K562 (cell line): ENCODE data around the gene PAQR6. TPM values are rescaled to one million over a fixed set of nuclear protein-coding genes. Genes with fewer than 3 reads are reported as not detected.

Source experiments
- ATAC-seq: fragments of 200-7000 bp; cut with Tn5 transposase; 3 replicates; pipeline ENCODE4 v1.9.1; 2020; ENCODE audit warnings: moderate library complexity
- BruUV-seq: library from RNA; stranded (reverse); fragments of 400-500 nt; replicated peaks from 2 replicates; lab custom pipeline; 2021; lab: Mats Ljungman, UMichigan
- CTCF ChIA-PET: fragments of 300-600 bp; formaldehyde crosslinking; extraction: SDS; loops from one replicate; lab custom pipeline; 2021; ENCODE audit warnings: low intra/inter-chr PET ratio; lab: Yijun Ruan, JAX
- POLR2A ChIA-PET: fragments of 300-600, 350-650 bp; sonication (Branson Sonifier 250); formaldehyde crosslinking; extraction: SDS; loops from one replicate; lab custom pipeline; 2021; ENCODE audit warnings: antibody characterized with exemption, inconsistent platforms; lab: Yijun Ruan, JAX
- DNase-seq, 4 experiments: peaks; one replicate each; pipeline versions ENCODE4 v3.0.0 to v3.0.0-alpha.2; 2011 to 2018; ENCODE audit warnings: low spot score in 3 of 4, mixed read lengths in 3 of 4; ENCODE audit errors: extremely low read depth in 1 of 4
- FAIRE-seq: peaks from 2 replicates; lab custom pipeline; 2011; peaks lifted over from hg19 to GRCh38; lab: Jason Lieb, UNC
- H2AFZ ChIP-seq: 2 replicates; pipeline ENCODE4 v1.6.0; 2011; ENCODE audit warnings: low read depth, low read length, control low read depth, inconsistent platforms
- H3K27ac ChIP-seq: fragments of 200-600 bp; 3 replicates; pipeline ENCODE4 v1.8.0; 2011; ENCODE audit warnings: low read depth, mild to moderate bottlenecking, control low read depth, inconsistent platforms, low read length, moderate library complexity, mixed read lengths; ENCODE audit errors: extremely low read depth
- H3K27me3 ChIP-seq, 2 experiments: fragments of 300-600 bp in 1 of 2; 2 replicates in 1 of 2; 3 replicates in 1 of 2; pipeline versions ENCODE4 v1.6.0 to v1.8.0; 2011; ENCODE audit warnings: inconsistent platforms in 2 of 2, low read length in 2 of 2, mild to moderate bottlenecking in 1 of 2, mixed read lengths in 1 of 2, moderate library complexity in 1 of 2; ENCODE audit not compliant: control insufficient read depth in 2 of 2, insufficient read depth in 2 of 2
- H3K36me3 ChIP-seq: fragments of 300-600 bp; 3 replicates; pipeline ENCODE4 v1.8.0; 2011; ENCODE audit warnings: mild to moderate bottlenecking, low read length, inconsistent platforms; ENCODE audit not compliant: control insufficient read depth, insufficient read depth
- H3K4me1 ChIP-seq, 2 experiments: fragments of 200-600 bp in 1 of 2; replicated peaks in 1 of 2; 2 replicates in 1 of 2; 3 replicates in 1 of 2; pipeline versions ENCODE4 v1.5.1 to v1.8.0; 2011; ENCODE audit warnings: inconsistent platforms in 2 of 2, low read length in 2 of 2, mild to moderate bottlenecking in 1 of 2, mixed read lengths in 1 of 2, moderate library complexity in 1 of 2; ENCODE audit not compliant: control insufficient read depth in 2 of 2, insufficient read depth in 2 of 2
- H3K4me2 ChIP-seq: 2 replicates; pipeline ENCODE4 v1.6.1; 2011; ENCODE audit warnings: low read length, control low read depth, inconsistent platforms, mixed read lengths; ENCODE audit not compliant: insufficient read depth
- H3K4me3 ChIP-seq: fragments of 200-600 bp; sonication (generic), shearing (Covaris generic); 2 replicates; pipeline ENCODE4 v1.5.1; 2016; ENCODE audit warnings: control low read depth, inconsistent platforms
- H3K79me2 ChIP-seq: fragments of 200-600 bp; 3 replicates; pipeline ENCODE4 v1.8.0; 2011; ENCODE audit warnings: low read length, inconsistent platforms; ENCODE audit not compliant: control insufficient read depth, insufficient read depth
- H3K9ac ChIP-seq, 2 experiments: 2 replicates each; pipeline versions ENCODE4 v1.6.0 to v1.6.1; 2011; ENCODE audit warnings: low read depth in 2 of 2, low read length in 2 of 2, control low read depth in 1 of 2, inconsistent platforms in 1 of 2, mild to moderate bottlenecking in 1 of 2, mixed read lengths in 1 of 2; ENCODE audit not compliant: insufficient read depth in 1 of 2
- H3K9me1 ChIP-seq: one replicate; pipeline ENCODE4 v1.6.0; 2011; ENCODE audit warnings: inconsistent platforms, mild to moderate bottlenecking, low read length, moderate library complexity; ENCODE audit not compliant: control insufficient read depth, insufficient read depth
- H3K9me3 ChIP-seq: replicated peaks from 2 replicates; pipeline ENCODE4 v1.5.1; 2011; ENCODE audit warnings: low read depth, low read length, inconsistent platforms; ENCODE audit not compliant: control insufficient read depth, insufficient read depth
- H4K20me1 ChIP-seq: replicated peaks from 2 replicates; pipeline ENCODE4 v1.6.1; 2011; ENCODE audit warnings: low read length, inconsistent platforms, mixed read lengths; ENCODE audit not compliant: control insufficient read depth, insufficient read depth
- ARNT ChIP-seq, 2 experiments: fragments of 450-650 bp; IDR thresholded peaks; 2 replicates each; pipeline ENCODE4 v1.6.1; 2016; ENCODE audit warnings: mild to moderate bottlenecking in 1 of 2
- ETV6 ChIP-seq, 3 experiments: fragments of 150-350 bp in 1 of 3; sonication (generic) in 1 of 3; formaldehyde crosslinking in 1 of 3; IDR thresholded peaks; 2 replicates each; pipeline versions ENCODE4 v1.6.1 to v1.8.0; 2014 to 2022; ENCODE audit warnings: borderline replicate concordance in 2 of 3, low read depth in 2 of 3, antibody characterized with exemption in 1 of 3, low read length in 1 of 3, mild to moderate bottlenecking in 1 of 3, missing genetic modification reagents in 1 of 3
- FUS ChIP-seq: fragments of 200-400 bp; formaldehyde crosslinking; optimal IDR thresholded peaks from 2 replicates; pipeline ENCODE3; 2017; ENCODE audit warnings: low read depth, low read length
- KLF1 ChIP-seq: fragments of 450-650 bp; IDR thresholded peaks from 2 replicates; pipeline ENCODE4 v1.6.1; 2016; ENCODE audit warnings: missing genetic modification characterization, missing compliant biosample characterization
- MCM5 ChIP-seq: fragments of 450-650 bp; IDR thresholded peaks from 2 replicates; pipeline ENCODE4 v1.6.1; 2016; ENCODE audit warnings: low read depth
- PCBP1 ChIP-seq: fragments of 200-400 bp; formaldehyde crosslinking; IDR thresholded peaks from 2 replicates; pipeline ENCODE4 v1.6.1; 2018; ENCODE audit warnings: mild to moderate bottlenecking, low read depth, low read length; ENCODE audit not compliant: poor library complexity, severe bottlenecking
- PTTG1 ChIP-seq: fragments of 450-650 bp; IDR thresholded peaks from 2 replicates; pipeline ENCODE4 v1.6.1; 2016; ENCODE audit warnings: low read depth, mild to moderate bottlenecking, missing genetic modification characterization, missing compliant biosample characterization
- TCF15 ChIP-seq: fragments of 250-450 bp; sonication (Bioruptor Pico); IDR thresholded peaks from 2 replicates; pipeline ENCODE4 v1.8.0; 2022; ENCODE audit warnings: moderate library complexity, mild to moderate bottlenecking, inconsistent platforms
- ZNF830 ChIP-seq: fragments of 250-450 bp; sonication (Bioruptor Pico); IDR thresholded peaks from 2 replicates; pipeline ENCODE4 v1.5.0; 2021; ENCODE audit warnings: mild to moderate bottlenecking
- WGBS: fragments of 100-300 bp; shearing (Covaris generic); methylation state at CpG from one replicate; pipeline ENCODE4 v1.1.6; 2016; ENCODE audit warnings: low coverage, mixed read lengths; ENCODE audit not compliant: insufficient coverage; ENCODE audit errors: missing lambda C conversion rate; 5-methylcytosine and 5-hydroxymethylcytosine counted together
- in situ Hi-C: fragments of 300-500 bp; cut with MboI; formaldehyde crosslinking; loops from 4 replicates; pipeline ENCODE4 v1.15.0; 2018; ENCODE audit warnings: inconsistent platforms, mixed read lengths
- intact Hi-C: fragments of 100-400 bp; cut with micrococcal nuclease; formaldehyde crosslinking; loops from 2 replicates; pipeline ENCODE4 v1.14.2; 2022
- polyA plus RNA-seq, 8 experiments: library from polyadenylated mRNA; depleted of rRNA in 4 of 8; stranded (reverse) in 5 of 8; unstranded in 3 of 8; fragments of >200 nt; fragmentation: Nextera tagmentation in 2 of 8; fragmentation: Illumina TruSeq in 1 of 8; extraction: Ambion mirVana in 2 of 8; extraction: Trizol in 1 of 8; gene quantifications; 2 replicates each; pipeline versions ENCODE4 v1.2.1 to v1.2.3, GENCODE V29; 2011 to 2014; ENCODE audit warnings: inconsistent platforms in 1 of 8, missing spikeins in 1 of 8
- total RNA-seq, 7 experiments: library from RNA; depleted of rRNA in 6 of 7; stranded (reverse); fragments of >200 nt in 6 of 7; fragmentation: Illumina TruSeq in 2 of 7; extraction: Trizol in 2 of 7; gene quantifications; 2 replicates each; pipeline versions ENCODE4 v1.2.1 to v1.2.3, GENCODE V29; 2011 to 2021; ENCODE audit warnings: low replicate concordance in 1 of 7
- TF ChIP-seq, protein P1 (sequence below): fragments of 450-650 bp; conservative IDR thresholded peaks from 2 replicates; pipeline ENCODE4 v1.6.1; 2016; ENCODE audit warnings: missing genetic modification characterization, low read depth, mild to moderate bottlenecking, control low read depth, missing compliant biosample characterization

Gene PAQR6
- total and polyA plus RNA-seq, 9 of the 15 experiments (the other 6 are each of a cell fraction or from before 2014, with no cell fraction given): 0.07 to 1.8 (median 0.62) TPM

DNA sequence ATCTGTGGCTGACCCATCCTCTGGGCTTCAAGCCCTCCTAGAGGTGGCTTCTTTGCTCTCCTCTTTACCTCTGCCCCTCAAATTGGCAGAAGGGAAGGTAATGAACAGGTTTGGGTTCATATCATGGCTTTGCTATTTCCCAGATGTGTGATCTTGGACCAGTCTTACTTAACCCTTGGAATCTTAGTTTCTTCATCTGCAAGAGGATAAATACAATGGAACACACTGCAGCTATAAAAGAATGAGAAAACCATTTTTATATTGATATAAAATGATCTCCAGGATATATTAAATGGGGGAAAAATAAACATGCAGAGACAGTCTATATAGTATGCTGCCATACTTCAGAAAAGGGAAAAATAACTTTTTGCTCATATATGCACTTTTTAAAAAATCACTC lies 42.0 kb upstream of the PAQR6 start (continued):
- TF ChIP-seq TCF15 (CRISPR knock-in tag) (no peak), PTTG1 (tag) (no peak), ZNF830 (CRISPR knock-in tag) (no peak), ETV6 (IDR thresholded peaks at IDR 0.05; ENCODE audit: borderline replicate concordance in 1 of 2, low read depth in 2 of 2, low read length in 1 of 2) (no peak), ETV6 (CRISPR knock-in tag; IDR thresholded peaks at IDR 0.05; ENCODE audit: borderline replicate concordance) (no peak)

GRCh38 chr1:156286061-156286460 lies 38.2 kb upstream of the PAQR6 start:
- DNase-seq: no peak
- no peak overlapping the region for H3K4me3 ChIP-seq
- no TSS peak for BruUV-seq
- peaks cover 2 to 10% of the 10 kb centered on the region in 2 experiments; a peak in 4 of 5 replicates for H3K4me1 ChIP-seq
- peaks cover 24% of the 10 kb centered on the region; the same call in 2 of the 3 replicates for H3K36me3 ChIP-seq
- no peak overlapping the region for H3K27ac ChIP-seq
- TF ChIP-seq ARNT (IDR thresholded peaks at IDR 0.05) (no peak), KLF1 (tag) (no peak), MCM5 (no peak), FUS (no peak), PCBP1 (no peak)
- TF ChIP-seq, protein P1, sequence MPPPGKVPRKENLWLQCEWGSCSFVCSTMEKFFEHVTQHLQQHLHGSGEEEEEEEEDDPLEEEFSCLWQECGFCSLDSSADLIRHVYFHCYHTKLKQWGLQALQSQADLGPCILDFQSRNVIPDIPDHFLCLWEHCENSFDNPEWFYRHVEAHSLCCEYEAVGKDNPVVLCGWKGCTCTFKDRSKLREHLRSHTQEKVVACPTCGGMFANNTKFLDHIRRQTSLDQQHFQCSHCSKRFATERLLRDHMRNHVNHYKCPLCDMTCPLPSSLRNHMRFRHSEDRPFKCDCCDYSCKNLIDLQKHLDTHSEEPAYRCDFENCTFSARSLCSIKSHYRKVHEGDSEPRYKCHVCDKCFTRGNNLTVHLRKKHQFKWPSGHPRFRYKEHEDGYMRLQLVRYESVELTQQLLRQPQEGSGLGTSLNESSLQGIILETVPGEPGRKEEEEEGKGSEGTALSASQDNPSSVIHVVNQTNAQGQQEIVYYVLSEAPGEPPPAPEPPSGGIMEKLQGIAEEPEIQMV (tag): no peak
- TF ChIP-seq, all 486 proteins: peak for 0
- no peaks in the 10 kb centered on the region for H3K27me3 ChIP-seq
- intact Hi-C loops: no loop called here
- no peak for ATAC-seq
- no peaks in the 10 kb centered on the region for H3K9me1 ChIP-seq
- ChIA-PET CTCF (no interaction called here), POLR2A (interaction anchor here (1.0 to 6.3 kb wide), 2 partner anchors 10 to 16 kb away, joined by 4 to 63 read pairs; partner anchors contain the start of gene GLMP)
- FAIRE-seq: no peak
- H3K4me2 ChIP-seq: no peak overlapping the region
- peaks cover 25% of the 10 kb centered on the region for H3K79me2 ChIP-seq
- no peak overlapping the region for H2AFZ ChIP-seq
- H3K9me3 ChIP-seq: no peaks in the 10 kb centered on the region
- H3K9ac ChIP-seq: peak overlapping the region in 1 of 2 experiments; percentile 71; a peak in 2 of 4 replicates
- WGBS: 98% methylated on average over 8 of the region's 8 CpGs
- H4K20me1 ChIP-seq: no peaks in the 10 kb centered on the region
- in situ Hi-C loops: no loop called here
